A673 (cell line): ENCODE data around the gene TWIST1.
A peak's percentile ranks its signal among the peaks of the same experiment; 100 is the strongest.

Experiments used
- EZH2 ChIP-seq: fragments of 200-600 bp; sonication (generic); IDR thresholded peaks from 2 replicates; pipeline ENCODE4 v1.6.1; 2017; ENCODE audit warnings: borderline replicate concordance, low read depth, mild to moderate bottlenecking, mixed read lengths, antibody characterized with exemption, low read length; ENCODE audit not compliant: poor library complexity, severe bottlenecking
- TF ChIP-seq, protein P1 (sequence below): fragments of 300-800, 200-600 bp; sonication (generic); conservative IDR thresholded peaks from 2 replicates; pipeline ENCODE4 v1.5.1; 2017; ENCODE audit warnings: low read depth, mild to moderate bottlenecking, antibody characterized with exemption, low read length, moderate library complexity, mixed read lengths

DNA sequence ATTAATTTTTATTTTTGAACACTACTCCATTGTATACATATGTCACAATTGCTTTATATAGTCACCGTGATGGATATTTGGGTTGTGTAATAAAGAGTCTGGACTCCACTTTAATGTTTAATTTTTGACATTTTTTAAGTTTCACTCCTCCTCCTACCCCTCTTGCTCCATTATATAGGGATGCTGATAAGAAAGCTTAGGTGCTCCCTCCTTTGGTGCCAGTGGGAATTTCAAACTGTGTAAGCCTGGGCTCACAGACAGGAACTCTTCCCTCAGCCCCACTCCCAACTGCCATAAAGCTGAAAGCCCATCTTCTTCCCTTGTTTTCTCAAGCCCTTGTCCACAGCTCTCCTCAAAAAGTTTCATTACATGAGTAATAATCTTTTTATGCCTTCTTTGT, 47.6 kb downstream of the TWIST1 start:
- TF ChIP-seq, protein P1, sequence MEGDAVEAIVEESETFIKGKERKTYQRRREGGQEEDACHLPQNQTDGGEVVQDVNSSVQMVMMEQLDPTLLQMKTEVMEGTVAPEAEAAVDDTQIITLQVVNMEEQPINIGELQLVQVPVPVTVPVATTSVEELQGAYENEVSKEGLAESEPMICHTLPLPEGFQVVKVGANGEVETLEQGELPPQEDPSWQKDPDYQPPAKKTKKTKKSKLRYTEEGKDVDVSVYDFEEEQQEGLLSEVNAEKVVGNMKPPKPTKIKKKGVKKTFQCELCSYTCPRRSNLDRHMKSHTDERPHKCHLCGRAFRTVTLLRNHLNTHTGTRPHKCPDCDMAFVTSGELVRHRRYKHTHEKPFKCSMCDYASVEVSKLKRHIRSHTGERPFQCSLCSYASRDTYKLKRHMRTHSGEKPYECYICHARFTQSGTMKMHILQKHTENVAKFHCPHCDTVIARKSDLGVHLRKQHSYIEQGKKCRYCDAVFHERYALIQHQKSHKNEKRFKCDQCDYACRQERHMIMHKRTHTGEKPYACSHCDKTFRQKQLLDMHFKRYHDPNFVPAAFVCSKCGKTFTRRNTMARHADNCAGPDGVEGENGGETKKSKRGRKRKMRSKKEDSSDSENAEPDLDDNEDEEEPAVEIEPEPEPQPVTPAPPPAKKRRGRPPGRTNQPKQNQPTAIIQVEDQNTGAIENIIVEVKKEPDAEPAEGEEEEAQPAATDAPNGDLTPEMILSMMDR: peak; percentile 55
- TF ChIP-seq EZH2: no peak
